Chondrocyte (in vitro differentiated cells): Measurements from ENCODE around the gene ADAM15. TPM values are rescaled to one million over a fixed set of nuclear protein-coding genes. Genes with fewer than 3 reads are reported as not detected.

Experiments
- DNase-seq: peaks from one replicate; pipeline ENCODE4 v3.0.0; 2021; ENCODE audit warnings: mixed read lengths, low spot score
- H3K27ac Mint-ChIP-seq: one replicate; pipeline ENCODE4 v1.8.0; 2021; ENCODE audit warnings: mild to moderate bottlenecking, moderate library complexity, mixed read lengths; ENCODE audit not compliant: unreplicated experiment
- H3K27me3 Mint-ChIP-seq: 2 replicates; pipeline ENCODE4 v1.8.0; 2021; ENCODE audit warnings: low read depth, mixed read lengths
- H3K36me3 Mint-ChIP-seq: 2 replicates; pipeline ENCODE4 v1.8.0; 2021; ENCODE audit warnings: low read depth, mixed read lengths
- H3K4me1 Mint-ChIP-seq: 2 replicates; pipeline ENCODE4 v1.8.0; 2021; ENCODE audit warnings: low read depth, mild to moderate bottlenecking, mixed read lengths
- H3K4me3 Mint-ChIP-seq: one replicate; pipeline ENCODE4 v1.8.0; 2021; ENCODE audit warnings: mild to moderate bottlenecking, moderate library complexity, mixed read lengths; ENCODE audit not compliant: unreplicated experiment
- H3K9me3 Mint-ChIP-seq: 2 replicates; pipeline ENCODE4 v1.8.0; 2021; ENCODE audit warnings: low read depth, mixed read lengths
- total RNA-seq: library from RNA; stranded (reverse); gene quantifications from 3 replicates; pipeline ENCODE4 v1.2.1, GENCODE V29; 2021
- TF ChIP-seq, protein P1 (sequence below): fragments of 200-600 bp; sonication (generic); IDR thresholded peaks from 2 replicates; pipeline ENCODE4 v1.5.0; 2021; ENCODE audit warnings: antibody characterized with exemption, mild to moderate bottlenecking, moderate library complexity

Gene ADAM15
- total RNA-seq, 1 donor from 2014 or later, result 73.7 TPM

DNA sequence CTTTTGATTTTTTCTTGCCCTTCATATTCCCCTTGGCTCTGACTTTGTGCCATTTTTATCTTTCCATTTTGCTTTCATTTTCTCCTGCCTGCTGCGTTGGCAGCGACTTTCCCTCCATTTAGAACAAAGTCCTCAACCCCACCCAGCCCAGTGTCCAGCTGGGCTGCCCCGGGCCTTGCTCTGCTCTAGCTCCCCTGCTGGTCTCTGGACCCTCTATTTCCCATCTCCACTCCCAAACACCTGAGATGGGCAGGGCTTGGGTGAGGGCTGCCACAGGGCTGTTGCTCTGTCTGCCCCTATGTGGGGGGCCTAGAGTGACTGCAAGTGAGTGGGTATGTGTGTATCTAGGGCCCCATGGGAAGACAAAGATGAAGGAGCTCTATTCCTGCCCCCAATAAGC is 7.3 kb upstream of the ADAM15 start:
- TF ChIP-seq, protein P1, sequence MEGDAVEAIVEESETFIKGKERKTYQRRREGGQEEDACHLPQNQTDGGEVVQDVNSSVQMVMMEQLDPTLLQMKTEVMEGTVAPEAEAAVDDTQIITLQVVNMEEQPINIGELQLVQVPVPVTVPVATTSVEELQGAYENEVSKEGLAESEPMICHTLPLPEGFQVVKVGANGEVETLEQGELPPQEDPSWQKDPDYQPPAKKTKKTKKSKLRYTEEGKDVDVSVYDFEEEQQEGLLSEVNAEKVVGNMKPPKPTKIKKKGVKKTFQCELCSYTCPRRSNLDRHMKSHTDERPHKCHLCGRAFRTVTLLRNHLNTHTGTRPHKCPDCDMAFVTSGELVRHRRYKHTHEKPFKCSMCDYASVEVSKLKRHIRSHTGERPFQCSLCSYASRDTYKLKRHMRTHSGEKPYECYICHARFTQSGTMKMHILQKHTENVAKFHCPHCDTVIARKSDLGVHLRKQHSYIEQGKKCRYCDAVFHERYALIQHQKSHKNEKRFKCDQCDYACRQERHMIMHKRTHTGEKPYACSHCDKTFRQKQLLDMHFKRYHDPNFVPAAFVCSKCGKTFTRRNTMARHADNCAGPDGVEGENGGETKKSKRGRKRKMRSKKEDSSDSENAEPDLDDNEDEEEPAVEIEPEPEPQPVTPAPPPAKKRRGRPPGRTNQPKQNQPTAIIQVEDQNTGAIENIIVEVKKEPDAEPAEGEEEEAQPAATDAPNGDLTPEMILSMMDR, result no peak
- Mint-ChIP-seq H3K36me3 (no peaks in the 10 kb centered on the region), H3K27me3 (peaks cover 3% of the 10 kb centered on the region), H3K4me1 (peaks cover 10% of the 10 kb centered on the region), H3K27ac (no peak overlapping the region), H3K9me3 (no peaks in the 10 kb centered on the region), H3K4me3 (no peak overlapping the region)
- no peak for DNase-seq

DNA sequence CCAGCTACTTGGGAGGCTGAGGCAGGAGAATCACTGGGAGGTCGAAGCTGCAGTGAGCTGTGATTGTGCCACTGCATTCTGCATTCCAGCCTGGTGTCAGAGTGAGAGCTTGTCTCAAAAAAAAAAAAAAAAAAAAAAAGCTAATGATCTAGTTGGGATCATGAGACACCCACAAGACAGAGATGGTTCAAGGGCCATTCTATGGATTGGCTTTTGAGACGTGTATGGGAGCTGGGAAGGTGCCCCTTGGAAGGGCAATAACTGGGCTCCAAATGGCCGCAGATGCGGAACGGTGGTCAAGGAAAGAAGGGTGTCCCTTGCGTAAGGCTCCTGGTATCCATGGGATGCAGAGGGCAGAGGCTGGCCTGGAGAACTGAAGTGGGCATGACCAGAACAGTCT is 6.8 kb upstream of the ADAM15 start:
- Mint-ChIP-seq H3K36me3 (no peaks in the 10 kb centered on the region), H3K27me3 (peaks cover 3% of the 10 kb centered on the region), H3K9me3 (no peaks in the 10 kb centered on the region), H3K4me1 (peaks cover 12% of the 10 kb centered on the region), H3K27ac (no peak overlapping the region), H3K4me3 (no peak overlapping the region)
- TF ChIP-seq, protein P1, result no peak
- DNase-seq, result no peak

DNA sequence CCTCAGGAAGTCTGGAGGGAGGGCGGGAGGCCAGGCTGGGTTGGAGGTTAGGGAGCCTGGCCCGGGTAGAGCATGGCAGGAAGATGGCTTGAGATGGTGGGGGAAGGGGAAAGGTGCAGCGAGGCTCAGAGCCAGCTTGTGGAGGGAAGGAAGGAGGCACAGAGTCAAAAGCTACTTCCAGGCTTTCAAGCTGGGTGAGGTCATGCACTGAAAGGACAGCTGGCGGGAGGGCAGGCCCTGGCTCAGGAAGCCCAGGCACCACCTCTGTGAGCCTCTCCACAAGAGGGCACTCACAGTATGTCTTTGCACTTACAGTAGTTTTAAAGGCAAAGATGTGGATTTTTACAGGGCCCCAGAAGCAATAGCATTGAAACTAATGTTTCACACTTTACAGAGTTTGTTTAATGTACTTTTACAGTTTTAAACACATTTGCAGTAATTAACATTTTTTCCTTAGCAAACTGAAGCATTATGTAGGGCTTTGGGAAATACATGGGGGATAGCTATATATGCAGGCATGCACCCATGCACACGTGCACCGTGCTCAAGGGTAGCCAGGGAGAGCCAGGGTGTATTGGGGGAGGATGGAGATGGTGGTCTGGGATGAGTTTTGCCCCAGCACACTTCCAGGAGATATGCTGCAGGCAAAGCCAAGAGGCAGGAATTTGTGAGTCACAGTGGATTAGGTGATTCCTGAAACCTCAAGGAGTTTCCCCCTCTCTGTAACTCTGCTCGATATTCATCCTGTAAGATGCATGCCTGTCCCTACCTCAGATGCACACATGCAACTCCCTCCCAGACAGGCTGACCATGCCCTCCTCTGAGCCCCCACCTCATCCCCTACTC is 6.1 kb upstream of the ADAM15 start:
- Mint-ChIP-seq H3K36me3 (no peaks in the 10 kb centered on the region), H3K27ac (peak overlapping the region; percentile 30), H3K9me3 (no peaks in the 10 kb centered on the region), H3K27me3 (peaks cover 3% of the 10 kb centered on the region), H3K4me1 (peaks cover 19% of the 10 kb centered on the region), H3K4me3 (no peak overlapping the region)
- DNase-seq, result no peak
- TF ChIP-seq, protein P1, result peak; percentile 85

DNA sequence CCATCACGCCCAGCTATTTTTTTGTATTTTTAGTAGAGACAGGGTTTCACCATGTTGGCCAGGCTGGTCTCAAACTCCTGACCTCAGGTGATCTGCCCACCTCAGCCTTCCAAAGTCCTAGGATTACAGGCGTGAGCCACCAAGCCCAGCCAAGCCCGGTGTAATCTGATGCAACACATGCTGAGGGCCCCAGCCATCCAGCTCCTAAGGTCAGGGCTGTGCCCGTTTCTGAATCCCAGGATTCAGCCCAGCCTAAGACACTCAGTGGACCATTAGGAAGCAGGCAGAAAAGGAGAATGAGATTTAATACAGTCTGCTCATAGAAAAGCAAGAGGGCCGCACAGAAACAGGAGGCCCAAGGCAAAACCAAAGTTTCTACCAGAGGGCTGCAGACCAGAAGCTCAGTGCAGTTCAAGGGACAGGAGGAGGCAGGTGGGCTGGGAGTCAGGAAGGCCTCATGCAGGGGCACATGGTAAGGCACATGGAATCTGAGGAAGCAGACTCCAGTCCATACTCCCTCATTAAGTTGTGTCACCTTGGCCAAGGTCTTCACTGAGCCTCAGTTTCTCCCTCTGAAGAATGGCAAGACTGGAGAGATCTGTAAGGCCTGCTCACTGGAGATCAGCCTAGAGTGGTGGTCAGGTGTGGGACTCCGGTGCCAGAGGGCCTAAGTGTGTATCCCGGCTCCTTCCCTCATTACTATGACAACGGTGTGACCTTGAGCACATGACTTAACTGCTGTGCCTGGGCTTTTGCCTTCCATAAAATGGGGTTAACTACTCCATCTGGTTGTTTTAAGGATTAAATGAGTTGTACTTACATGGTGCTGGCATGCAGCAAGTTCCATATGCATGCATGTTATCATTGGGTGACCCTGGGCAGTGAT is 2.4 kb upstream of the ADAM15 start:
- Mint-ChIP-seq H3K27ac (no peak overlapping the region), H3K36me3 (no peaks in the 10 kb centered on the region), H3K9me3 (no peaks in the 10 kb centered on the region), H3K27me3 (no peaks in the 10 kb centered on the region), H3K4me3 (no peak overlapping the region), H3K4me1 (peaks cover 36% of the 10 kb centered on the region)
- no peak for DNase-seq
- TF ChIP-seq, protein P1, result no peak
